GM10847 (cell line): Measurements from ENCODE around the gene UBE2J2.

Source experiments
- POLR2A ChIP-seq: IDR thresholded peaks from 2 replicates; pipeline ENCODE4 v1.6.1; 2011; ENCODE audit not compliant: insufficient read length; ENCODE audit errors: extremely low read depth

UBE2J2 gene

DNA sequence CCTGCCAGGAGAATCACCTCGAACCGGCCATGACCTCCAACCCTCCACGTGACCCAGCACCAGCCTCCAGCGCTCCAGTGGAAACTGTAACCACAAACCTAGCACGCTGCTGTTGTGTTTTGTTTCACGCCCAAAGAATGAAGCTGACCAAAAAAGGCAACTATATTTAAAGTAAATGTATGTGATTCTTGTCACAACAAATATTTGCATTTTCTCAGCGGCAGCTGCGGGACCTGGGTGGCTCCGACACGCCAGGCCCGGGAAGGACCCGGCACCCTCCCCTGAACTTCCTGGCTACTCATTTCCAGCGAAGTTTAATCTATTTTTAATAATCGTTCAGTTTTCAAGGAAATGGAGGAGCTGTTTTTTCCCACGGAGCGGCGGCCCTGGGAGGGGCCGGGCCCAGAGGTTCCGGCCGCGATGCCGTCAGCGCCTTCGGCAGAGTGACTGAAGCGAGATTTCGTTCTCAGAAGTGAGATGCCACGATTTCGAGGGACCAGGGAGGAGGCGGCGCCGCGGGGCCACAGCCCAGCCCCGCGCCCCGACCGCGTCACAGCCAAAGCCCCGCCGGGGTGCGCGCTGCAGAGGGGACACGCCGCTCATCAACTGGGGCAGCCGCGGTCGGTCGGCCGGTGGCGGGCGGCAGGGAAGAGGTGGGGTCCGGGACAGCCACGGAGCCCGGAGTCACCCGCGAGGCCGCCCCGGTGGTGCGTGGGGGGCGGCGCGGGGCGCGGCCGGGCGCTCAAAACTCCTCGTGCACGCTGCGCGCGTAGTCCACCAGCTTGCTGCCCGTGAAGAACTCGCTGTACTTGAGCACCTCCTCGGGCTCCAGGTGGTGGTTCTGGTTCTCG is 56.7 kb downstream of the UBE2J2 start:
- TF ChIP-seq POLR2A = no peak

DNA sequence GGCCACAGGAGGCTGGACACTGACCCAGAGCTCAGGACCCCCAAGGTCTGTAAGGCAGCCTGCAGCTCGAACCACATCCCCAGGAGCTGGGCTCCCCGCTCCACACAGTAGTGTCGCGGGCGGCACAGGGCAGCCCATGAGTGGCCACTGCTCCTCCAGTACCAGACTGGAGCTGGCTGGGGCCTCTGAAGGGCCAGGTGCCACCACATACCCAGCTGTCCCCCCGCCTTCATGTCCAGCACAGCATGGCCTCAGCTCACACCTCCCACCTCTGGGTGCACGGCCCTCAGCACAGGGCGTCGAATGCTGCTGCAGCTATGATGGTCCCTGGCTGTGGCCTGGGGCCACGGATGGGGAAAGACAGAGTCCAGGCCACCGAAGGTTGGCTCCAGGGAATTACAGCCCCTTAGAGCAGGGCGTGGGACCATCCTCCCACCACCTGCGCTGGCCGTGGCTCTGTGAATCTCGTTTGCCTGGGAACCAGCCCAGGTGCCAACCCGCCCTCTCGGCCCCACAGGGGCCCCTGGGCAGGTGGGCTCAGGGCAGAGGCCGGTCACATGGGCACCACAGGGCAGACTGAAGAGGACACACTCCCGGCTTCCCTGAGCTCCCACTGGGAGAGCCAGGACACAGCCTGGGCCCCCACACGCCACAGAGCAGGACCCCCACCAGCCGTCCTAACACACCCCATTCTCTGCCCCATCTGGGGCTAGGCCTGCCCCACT is 57.6 kb downstream of the UBE2J2 start:
- TF ChIP-seq POLR2A = no peak

DNA sequence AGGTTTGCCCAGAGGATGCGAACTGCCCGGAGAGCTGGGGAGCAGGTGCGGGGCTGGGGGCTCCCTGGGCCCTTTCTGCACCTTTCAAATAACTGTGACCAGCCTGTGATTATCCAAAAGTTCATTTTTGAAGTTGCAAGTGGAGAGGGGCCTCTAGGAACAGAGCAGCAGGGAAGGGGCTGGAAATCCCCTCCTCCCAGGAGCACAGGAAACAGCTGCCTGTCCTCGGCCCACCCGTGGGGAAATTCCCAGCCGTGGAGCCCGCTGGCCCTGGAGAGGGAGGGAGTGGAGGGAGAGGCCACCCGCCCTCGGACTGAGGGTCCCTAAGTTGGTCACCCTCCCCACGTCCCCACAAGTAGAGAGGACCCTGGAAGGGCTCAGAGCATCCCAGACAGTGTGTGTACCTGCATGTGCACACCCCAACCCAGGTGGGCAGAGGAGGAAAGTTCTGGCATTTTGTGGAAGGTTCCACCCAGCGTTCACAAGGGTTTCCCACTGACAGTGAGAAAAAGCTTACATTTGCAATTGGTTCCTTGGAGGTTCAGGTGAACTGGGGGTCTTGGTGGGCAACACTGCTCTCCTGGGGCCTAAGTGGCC is 58.5 kb downstream of the UBE2J2 start:
- no peak for TF ChIP-seq POLR2A

DNA sequence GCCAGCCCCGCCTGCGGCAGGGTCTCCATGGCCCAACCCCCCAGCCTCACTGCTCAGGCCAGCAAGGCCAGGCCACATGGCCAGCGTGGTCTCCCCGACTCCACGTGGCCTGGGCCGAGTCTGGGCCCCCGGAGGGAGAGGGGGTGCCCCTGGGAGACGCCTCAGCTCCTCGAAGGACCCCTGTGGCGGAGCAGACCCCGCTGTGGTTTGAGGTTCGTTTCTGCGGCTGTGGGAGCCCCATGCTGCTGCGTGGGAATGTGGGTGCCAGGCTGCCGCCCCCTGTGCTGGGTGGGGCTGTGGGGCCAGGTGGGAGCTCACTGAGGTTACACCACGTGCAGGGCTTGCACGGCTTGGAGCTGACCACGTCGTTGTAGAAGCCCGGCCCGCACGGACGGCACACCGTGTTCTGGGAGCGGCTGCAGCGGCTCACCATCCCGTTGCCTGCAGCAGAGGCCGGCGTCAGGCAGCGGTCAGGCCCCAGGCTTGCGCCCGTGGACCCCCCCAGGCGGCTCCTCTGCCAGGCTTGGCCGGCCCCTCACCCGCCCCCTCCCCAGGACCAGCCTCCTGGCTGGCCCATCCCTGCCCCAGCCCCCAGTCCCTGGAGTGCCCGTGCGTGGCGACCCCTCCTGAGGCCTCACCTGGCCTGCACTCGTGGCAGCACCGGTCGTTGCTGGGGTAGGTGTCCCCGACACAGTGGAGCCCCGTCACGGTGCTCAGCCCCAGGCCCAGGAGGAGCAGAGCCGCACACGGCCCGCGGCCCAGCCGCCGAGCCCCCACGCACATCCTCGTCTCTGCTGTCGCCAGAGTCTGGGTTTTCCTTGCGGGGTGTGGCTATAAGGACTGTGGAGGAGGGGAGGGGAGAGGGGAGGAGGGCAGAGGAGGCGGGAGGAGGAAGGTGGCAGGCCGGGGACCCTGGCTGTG is 60.0 kb downstream of the UBE2J2 start, which contains the start of gene TNFRSF4:
Gene TNFRSF4 (minus strand): TSS at position 809 of the 921 bp plus-strand sequence. CDS start 26 bp downstream, at position 783.
- TF ChIP-seq POLR2A = no peak

DNA sequence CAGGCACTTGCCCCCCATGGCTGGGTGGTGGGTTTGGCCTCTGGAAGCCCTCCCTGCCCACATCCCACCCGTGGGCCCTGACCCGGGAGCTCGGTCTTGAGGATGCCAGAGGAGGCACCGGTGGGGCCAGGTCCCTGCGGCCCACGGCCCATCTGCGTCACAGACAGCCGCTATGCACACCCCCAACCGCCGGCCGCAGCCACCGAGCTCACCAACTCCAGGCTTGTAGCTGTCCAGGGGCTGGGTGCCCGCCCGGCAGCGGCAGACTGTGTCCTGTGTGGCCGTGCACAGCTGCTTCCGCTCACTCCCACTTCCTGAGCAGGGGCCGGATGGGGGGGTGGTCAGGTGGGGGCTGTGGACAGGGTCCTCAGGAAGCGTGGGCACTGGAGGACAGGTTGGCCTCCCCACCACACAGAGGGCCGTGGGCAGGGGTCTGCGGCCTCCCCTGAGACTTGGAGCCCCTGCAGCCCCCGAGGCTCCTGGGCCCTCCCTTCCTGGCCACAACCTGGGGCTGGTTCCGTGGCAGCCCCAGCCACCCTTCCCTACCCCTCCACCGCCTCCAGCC is 60.8 kb downstream of the UBE2J2 start:
- TF ChIP-seq POLR2A = no peak

DNA sequence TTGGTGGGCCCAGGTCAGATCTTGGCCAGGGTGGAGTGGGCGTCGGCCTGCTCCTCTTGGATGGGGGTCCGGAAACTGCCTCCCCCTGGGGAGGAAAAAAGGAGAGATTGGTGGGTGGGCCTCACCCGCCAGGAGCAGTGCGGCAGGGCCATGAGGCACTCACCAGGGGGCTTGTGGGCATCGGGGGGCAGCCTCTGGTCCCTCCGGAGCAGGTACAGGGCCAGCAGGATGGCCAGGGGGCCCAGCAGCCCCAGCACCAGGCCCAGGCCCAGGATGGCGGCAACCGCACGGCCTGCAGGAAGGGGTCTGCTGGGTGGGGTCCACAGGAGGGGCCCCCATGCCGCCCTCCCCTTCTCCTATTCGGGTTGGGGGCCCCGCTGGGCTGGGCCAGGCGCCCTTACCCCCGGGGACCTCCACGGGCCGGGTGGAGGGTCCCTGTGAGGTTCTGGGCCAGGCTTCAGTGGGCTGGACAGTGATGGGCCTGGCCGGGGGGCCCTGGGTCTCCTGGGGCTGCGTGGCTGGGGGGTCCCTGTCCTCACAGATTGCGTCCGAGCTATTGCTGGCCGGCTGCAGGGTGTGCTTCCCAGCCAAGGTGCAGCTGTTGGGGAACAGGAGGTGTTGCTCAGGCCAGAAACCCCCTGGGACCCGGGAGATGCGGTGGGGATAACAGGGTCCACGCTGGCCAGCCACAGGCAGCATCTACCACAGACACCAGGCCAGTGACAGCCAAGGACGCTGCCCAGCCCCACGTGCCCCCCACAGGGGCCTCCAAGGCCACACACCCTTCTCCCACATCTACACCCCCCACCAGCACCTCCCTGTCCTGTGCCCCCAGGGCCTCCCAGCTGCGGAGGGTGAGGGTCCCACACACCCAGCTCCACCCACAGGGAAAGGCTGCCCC is 61.9 kb downstream of the UBE2J2 start:
- no peak for TF ChIP-seq POLR2A

DNA sequence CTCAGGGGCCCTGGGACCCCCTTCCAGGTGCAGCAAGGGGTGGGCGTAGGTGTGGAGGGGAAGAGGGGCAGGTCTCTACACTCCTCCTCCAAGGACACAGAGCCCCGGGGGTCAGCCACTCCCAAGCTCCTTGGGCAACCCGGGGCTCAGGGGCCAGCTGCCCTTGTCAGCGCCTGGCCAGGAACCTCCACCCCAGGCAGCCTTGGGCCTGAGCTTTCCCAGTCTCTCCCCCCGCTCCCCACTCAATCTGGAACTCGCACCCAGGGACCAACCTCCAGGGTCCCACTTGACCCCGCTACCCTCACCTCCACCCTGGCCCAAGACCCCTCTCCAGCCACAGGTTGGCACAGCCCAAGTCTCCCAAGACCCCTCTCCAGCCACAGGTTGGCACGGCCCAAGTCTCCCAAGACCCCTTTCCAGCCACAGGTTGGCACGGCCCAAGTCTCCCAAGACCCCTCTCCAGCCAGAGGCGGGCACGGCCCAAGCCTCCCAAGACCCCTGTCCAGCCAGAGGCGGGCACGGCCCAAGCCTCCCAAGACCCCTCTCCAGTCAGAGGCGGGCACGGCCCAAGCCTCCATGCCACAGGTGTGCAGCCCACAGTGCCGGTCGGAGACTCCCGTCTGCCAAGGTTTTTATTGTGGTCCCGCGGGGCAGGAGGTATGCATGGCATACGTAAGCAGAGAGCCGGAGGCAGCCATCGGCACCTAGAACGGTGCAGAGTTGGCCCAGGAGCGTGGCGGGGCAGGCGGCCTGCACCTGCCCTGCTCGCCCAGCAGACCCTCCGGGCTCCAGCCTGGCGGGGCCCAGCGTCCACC is 62.7 kb downstream of the UBE2J2 start:
- no peak for TF ChIP-seq POLR2A

DNA sequence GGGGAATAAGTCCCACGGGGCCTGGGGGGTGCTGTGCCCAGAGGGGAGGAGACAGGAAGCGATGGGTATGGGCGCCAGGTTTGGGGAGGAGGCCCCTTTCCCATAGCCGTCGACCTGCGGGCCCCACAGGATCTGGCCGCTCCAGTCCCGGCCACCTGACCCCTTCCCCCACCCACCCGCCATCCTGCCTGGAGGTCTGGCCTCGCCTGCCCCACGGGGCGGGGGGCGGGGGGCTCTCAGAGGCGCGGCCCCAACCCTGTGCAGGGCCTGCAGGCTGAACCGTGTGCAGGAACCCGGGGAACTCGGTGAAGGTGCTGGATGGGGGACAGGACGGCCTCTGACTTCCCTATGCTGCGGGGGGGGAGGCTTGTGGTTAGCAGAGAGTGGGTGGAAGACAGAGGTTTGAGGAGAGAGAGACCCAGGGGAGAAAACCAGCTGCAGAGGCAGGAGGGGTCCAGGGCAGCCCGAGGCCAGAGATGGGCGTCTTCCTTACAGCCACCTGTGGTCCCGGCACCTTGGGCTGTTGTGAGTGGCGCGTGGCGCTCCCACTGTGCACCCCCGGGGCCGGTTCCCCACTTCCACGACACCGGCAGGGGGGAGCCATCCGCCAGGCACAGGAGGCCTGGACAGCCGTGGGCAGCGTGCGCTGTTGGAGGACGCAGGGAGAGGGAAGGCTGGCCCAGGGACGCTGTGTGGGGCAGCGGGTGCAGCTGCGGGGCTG is 64.8 kb downstream of the UBE2J2 start:
- TF ChIP-seq POLR2A = no peak

DNA sequence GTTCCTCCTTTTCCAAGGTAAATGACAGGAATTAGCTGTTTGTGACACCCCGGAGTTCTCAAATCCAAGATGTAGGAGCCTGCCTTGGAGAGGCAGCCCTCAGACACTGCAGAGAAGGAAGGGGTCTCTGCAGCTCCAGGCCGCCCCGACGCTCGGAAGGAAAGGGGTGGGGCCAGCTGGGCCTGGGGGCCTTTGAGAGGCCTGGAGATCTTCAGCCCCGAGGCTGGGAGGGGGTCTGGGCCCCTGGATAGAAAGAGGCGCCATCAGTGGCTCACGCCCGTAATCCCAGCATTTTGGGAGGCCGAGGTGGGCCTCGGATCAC is 66.1 kb downstream of the UBE2J2 start:
- no peak for TF ChIP-seq POLR2A

DNA sequence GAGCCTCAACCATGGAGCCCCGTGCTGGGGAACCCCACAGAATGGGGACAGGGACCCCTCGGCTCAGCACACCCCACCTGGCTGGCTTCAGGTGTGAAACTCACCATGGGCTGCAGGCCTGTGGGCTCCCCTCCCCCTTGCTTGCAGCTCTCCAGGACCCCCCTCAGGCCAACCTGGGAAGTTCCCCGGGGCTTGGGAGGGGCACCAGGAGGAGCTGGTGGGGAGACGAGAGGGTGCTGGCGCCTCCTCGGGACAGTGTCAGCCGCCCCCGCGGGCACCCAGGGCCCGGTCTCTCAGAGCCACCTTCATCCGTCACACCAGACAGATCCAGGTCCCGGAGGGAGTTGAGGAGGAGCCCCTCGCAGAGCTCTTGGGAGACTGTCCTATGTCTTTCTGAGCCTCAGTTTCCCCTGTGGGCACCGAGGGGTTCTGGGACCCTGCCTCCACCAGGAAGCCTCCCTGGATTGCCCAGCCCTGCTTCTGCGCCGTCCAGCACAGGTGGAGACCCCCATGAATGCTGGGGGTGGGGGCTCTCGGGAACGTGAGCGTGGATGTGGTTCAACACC is 66.6 kb downstream of the UBE2J2 start:
- TF ChIP-seq POLR2A = no peak

DNA sequence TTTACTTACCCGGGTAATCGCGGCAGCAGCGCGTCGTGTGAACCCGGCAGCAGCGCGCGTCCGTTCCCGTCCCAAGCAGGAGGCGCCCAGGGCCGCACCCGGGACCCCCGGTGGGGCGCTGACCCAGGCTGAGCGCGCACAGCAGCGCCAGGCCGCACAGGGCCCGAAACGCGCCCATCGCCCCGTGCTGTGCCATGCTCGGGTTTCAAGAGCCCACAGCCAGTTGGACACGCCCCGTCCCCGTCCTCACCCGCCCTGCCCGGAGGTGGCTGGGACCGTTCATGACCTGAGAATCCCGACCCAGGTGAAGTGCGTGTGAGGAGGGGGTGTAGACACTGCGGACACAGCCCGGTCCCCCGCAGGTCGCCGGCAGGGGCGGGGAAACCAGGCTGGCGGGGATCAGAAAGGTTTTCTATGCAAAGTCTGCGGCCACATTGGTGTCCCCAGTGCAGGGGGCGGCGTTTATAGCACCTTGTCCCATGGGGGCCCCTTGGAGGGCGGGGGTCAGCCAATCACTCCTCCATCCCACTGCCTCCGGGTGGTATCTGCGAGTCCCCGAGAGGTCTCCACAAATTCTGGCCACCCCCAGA is 67.2 kb downstream of the UBE2J2 start, which contains the start of gene TNFRSF18:
Gene TNFRSF18 (minus strand): TSS at position 217 of the 590 bp plus-strand sequence. CDS start 21 bp downstream, at position 196.
- TF ChIP-seq POLR2A = no peak

DNA sequence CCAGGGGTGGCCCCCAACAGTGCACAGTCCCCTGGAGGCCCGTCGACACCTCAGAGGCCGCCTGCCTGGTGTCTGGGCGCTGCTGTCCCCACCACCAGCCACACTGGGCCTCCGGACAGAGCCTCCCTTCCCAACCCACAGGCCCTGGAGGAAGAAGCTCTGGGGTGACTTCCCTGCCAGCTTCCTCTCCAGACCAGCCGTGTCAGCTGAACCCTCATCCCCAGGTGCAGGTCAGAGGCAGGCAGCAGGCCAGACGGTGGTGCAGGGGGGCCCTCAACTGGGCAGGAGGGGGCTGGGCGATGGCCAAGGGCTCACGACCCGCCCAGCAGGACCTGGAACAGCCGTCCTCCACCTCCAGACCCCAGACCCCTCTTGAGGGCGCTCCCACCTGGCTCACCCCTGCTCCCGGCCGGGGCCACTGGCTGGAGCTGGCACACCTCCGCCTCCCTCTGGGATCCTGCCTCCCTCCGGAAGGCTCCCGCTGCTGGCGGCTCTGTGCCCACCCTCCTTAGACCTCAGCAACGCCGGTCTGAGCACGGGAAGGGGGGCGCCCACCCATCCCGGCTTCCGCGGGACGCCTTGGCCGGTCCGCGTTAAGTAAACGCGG is 67.8 kb downstream of the UBE2J2 start:
- TF ChIP-seq POLR2A = no peak
